NCI-H345 (cell line): ENCODE data around the gene SNX9.
"Not testable (repeated sequence)": the region's sequence is repeated elsewhere in the genome, so short reads cannot be mapped to it uniquely, and the experiment has no call there.

ENCODE experiments used
- DNase-seq: peaks from one replicate; lab custom pipeline; 2025; lab: John Stamatoyannopoulos, UW

The SNX9 gene

DNA sequence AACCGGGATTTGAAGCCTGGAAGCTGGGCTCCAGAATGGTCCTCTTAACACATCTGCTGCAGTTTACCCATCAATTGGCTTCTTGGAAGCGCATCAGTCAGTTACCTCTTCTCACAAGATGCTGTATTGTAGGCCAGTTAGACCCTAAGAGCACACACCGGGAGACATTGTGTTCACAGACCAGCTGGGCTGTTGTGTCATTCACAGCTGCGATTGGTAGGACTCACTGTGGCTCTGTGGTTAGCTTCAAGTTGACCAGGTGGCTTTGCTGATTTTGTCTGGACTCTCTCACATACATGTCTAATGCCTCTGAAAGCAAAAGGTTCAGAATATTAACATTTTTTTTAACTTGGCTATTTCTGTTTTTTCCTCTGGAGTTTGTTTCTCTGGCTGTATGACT lies 64.8 kb downstream of the SNX9 start:
- no peak for DNase-seq

DNA sequence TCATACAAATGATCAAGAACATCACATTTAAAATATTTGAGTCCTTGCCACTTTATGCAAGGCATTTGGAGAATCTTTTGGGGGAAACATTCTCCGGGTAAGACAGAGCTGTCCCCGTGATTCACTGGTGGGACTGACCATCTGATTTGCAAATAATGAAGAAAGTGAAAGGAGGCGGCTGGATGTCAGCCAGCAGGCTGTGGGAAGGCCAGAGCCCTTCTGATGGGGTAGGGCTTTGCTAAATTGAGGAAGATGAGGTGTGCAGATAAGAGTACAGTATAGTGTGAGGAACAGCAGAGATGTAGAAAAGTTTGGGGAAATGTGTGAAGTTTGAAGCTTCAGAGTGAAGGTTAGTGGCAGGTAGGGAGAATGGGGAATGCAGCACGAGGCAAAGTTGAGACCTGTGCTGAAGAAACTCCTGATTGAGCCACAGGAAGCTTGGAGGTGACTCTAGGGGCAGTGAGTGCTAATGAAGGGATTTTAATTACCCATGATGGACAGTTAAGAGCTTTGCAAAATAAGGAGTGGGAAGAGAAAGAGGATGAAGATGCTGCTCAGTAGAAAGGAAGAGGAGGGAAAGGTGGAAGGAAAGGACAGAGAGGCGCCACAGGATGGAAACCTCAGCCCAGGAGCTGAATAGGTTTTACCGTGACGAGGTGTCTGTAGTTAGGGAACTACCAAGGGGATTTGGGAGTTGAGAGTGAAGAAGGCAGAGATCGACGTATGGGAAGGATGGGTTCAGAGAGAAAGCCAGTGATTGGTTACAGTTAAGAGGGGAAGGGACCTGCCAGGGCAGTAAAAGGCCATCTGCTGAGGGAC lies 68.7 kb downstream of the SNX9 start:
- no peak for DNase-seq

DNA sequence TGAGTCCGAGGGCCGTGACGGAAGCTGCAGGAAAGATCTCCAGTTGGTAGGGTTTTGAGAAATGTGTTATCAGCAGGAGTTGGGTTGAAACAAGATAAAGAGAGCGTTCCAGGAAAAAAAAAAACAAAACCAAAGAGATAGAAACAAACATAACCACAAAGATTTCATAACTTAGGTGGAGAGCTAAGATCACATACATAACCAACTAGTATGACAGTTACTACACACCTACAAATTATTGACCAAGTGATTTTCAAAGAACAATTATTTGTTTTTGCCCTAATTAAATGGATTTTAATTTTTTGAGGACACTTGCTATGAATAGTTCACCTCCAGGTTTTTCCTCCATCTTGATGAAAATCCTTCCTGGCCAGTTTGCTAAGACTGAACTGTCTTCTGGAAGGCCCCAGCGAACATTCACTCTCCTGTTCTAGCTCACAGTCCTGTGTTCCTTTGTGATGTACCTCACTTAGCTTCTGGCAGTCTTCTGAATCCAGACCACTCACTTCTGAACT lies 69.4 kb downstream of the SNX9 start:
- DNase-seq: no peak

DNA sequence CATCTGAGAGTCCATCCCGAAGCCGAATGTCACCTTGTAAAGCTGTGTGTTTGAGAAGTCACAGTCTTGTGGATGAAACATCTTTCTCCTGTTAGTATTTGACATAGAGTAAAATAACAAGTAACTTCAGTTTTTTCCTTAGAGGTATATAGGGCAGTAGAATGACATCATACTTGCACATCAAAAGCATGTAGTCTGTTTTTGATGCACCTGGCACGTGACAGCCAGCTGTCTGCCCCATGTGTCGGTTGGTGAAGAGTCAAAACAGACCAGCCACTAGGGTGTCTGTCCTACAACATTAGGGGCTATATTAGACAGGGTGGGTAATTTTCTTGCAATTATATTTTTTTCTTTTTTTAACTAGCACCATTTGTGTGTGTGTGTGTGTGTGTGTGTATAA lies 70.2 kb downstream of the SNX9 start:
- DNase-seq: no peak

DNA sequence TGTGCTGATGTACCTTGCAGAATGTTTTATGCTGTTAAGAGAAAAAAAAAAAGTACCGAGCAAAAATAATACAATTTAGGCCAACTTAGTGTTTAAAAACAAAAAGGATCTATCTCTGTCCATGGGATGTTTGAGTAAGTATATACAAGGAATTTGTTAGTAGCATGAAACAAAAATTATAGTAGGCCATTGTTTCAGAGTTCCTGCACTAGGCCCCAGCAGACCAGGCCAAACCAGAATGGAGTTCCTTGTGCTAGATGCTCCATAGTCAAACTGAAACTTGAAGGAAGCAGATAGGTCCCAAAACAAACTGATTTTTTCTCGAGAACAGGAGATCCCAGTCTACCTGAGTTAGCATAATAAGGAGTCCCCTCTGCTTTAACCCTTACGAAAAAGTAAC lies 72.5 kb downstream of the SNX9 start:
- no peak for DNase-seq

DNA sequence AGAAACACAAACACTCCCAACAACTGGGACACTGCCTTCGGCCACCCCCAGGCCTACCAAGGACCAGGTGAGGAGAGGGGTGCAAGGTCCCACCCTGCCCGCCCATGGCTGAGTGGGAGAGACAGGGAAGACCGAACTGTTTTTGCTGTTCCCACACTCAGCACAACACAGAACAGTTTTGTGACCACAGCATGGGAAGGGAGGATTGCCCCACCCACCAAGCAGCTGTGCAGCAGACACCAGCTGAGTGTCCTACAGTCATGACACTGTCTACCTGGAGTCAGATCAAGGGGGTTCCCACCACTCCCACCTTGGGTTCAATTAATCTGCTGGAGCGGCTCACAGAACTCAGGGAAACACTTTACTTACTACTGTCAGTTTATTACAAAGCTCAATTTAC lies 73.9 kb downstream of the SNX9 start:
- no peak for DNase-seq

DNA sequence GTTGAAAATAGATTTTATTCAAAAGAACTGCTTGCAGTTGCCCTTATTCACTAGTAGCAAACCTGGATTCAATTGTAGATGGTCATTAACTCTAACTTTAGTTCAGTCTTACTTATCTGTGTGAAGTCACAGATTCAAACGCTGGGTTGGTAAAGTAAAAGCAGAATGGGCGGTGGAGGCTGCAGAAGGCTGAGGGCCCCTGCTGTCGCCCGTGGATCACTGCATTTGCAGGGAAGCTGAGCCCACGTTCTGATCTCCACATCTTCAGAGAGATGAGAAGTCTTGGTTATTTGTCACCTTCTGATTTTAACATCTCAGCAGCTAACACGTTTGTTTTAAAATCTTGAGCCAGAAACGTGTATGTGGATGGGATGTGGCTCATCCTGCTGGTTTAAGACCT lies 75.1 kb downstream of the SNX9 start:
- no peak for DNase-seq

DNA sequence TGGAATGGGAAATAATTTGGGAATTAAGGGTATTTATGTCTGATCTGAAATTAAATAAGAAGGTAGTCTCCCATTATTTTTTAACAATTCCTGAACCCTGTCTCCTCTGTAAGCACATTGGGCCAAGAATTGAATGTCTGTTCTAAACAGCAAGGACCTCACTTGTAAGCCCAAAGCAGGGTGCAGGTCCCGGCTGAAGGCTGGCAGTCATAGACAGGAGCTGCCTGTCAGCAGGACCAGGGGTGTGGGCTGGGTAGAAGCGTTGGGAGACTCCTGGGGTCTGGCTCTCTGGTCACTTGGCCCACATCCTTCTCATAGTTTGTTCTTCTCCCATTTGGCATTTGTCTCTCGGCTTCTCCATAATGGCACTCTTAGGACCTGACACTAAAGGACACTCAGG lies 75.6 kb downstream of the SNX9 start:
- no peak for DNase-seq

DNA sequence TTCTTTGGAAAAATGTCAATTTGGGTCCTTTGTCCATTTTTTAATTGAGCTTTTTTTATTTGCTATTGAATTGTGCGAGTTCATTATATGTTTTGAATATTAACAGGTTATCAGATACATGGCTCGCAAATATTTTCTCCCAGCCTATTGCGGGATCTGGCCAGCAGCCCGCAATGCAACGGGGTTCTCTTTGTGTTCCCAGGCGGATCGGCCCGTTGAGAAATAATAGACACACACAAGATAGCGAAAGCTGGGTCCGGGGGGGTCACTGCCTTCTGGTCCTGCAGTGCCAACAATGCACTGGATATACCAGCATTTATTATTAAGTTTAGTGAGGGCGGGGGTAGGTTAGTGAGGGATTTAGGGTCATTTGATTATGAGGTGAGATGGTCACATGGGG lies 77.2 kb downstream of the SNX9 start:
- not testable (repeated sequence) for DNase-seq

DNA sequence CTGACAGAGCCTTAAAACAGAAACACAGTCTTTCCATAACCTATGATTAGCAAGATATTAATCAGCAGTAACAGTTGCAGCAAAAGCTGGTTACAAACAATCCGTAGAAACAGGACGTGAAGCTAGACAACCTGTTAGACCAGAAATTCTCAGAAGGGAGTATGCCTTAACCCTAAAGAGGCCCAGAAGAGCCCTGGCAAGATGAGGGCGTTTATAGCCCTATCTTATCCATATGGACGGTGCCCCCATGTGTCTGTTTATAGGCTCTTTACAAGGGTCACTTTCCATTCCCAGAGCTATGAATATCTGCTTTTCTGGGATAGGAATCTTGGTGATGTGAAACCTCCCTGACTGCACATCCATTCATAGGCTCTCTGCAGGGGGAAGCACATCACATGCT lies 77.7 kb downstream of the SNX9 start:
- not testable (repeated sequence) for DNase-seq

DNA sequence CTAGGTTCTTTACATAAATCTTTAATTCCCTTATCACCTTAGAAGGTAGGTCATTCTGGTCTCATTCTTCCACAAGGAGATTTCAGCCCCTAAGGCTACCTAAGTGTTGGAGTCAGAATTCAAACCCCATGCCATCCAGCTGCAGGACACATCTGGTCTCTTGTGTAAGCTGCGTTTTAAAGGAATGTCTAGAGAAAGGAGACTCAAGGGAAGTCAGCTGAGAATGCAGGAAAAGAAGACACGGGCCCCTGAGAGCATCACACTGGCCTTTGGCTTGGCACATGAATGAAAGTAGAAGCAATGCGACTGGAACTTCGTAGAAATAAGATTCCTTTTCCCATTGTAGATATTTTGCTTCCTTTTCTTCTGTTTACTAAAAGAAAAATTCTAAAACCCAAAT lies 82.0 kb downstream of the SNX9 start:
- no peak for DNase-seq

DNA sequence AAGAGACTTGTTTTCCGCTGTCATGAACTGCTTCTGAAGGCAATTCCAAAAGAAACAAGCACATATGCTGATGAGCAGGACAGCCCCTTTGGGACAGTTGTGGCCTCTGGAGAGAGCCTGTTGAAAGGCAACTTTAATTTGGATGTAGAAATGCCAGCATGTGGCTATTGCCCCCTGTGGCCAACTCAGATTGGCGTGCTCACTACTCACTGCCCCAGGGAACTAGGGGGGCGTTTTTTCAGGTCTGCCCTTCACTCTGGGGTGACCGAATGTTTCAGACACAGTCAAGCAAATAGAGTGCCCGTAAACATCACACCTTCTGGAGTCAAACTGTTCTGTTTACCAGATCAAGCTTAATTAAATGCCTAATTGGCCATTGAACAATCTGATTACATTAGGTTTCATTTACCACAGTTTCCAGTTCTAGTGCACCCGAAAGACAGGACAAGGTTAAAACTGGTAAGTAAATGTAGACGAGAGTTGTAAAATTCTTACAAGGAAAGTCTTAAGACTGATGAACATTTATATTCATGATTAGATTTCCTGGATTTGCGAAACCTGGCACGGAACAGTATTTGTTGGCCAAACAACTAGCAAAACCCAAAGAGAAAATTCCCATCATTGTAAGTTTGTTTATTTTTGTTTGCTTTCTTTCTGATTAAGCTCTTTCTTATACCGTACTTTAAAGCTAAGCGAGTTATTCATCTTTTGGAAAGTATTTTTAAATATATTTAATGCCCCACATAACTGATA lies 82.7 kb downstream of the SNX9 start:
- DNase-seq: no peak

DNA sequence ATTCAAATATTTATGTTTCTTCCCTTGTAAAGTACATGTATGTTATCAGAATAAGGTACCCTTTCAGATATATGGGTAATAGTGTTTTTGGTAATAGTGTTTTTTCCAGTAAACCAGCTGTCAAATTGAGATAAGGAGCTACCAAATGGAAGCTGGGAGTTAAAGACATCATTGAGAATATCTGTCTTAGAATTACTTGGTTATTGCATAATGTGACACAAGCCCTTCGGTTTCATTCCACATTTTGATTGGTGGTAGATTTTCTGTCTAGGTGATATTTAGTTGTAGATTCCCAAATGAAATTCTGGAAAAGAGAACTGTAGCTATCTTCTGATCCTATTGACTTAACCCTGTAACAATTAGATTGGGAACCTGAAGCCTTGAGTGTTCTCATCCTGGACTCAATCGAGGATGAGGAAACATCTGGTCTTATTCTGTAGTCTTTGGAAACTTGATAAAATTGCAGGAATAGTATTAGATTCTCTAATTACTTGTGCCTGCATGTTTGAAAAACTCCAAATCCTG lies 83.6 kb downstream of the SNX9 start:
- no peak for DNase-seq

DNA sequence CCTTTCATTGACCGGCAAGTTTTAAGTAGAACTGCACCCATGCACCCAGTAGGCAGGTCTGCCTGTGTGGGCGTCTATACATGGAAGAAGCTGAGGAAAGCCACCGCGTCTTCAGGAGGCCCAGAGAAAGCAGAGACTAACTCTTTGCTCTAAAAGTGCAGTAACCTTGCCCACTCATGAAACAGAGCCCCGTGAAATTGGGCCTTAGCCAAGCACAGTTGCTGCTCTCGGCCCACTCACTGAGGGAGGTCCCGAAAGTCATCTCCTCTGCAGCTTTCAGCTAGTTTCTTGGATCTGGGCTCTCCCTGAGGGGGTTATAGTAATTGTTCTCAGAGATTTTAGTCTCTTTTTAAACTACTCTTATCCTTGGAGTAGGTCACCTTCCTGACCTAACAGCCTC lies 84.6 kb downstream of the SNX9 start:
- DNase-seq: no peak

DNA sequence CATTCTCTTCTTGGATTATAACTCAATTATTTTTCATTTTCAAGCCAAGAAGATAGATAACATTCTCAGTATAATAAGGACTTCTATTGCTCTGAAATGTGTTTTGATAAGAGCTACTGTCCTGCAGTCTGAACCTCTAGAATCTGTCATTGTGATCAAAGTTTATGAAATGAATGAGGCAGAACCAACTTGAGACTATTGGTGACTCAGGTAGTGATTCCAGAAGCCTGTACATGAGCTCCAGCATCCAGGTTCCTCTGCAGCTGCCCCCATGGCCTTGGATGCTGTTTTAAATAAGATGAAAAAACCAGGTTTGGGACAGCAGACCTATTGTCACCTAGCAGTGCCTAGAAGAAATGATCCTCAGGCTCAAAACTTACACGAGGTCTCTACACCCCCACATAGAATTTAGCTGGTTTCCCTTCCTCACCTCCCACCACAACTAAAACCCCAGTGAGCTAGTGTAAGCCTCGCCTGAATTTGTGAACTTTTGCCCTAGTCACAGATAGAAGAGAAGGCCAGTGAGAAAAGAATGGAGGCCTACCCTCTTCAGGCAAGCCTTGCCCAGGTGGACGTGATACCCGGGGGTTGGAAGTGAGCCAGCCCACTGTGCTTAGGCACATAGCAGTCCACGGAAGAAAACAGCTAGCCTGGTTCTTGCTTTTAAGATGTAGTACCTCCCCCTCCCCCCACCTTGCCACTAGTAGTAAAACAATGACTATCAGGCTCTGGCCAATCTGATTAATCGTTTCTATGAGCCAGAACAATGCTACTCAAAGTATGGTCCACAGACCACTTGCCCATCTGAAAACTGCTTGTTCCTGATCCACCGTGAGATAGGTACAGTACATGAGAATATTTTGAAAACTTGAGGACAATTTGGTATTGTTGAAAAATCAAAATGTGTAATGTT lies 85.6 kb downstream of the SNX9 start:
- no peak for DNase-seq

DNA sequence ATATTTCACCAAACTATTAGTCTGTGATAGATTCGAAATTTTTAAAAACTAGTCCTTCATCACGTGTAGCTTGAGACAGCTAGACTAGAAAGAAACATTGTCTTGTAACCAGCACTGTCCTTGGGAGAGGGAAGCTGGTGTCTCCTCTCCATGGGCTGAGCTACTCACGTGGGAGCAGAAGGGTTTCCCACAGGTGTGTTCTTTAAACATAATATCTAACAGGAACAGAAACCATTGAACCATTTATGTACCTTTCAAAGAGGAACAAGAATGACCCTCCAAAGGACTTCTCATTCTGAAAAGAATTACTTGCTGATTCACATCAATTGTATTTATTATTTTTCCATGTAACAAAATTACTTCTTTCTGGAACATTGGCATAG lies 86.2 kb downstream of the SNX9 start:
- no peak for DNase-seq

DNA sequence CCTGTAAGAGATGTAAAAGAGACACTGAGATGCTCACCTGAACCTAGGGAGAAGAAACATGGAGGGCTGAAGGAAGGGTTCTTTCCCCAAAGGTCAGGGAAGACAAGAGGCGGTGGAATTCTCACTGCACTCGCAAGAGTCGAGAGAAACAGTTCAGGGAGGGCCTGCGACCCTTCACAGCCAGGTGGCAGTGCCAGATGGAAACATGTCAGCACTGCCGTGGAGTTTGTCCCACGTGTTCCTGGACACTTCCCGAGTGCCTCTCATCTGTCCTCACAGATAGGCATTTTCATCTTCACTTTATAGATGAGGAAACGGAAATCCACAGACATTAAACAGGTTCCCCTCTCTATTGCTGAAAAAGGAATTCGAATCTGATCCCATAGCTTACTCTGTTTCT lies 88.2 kb downstream of the SNX9 start:
- no peak for DNase-seq

DNA sequence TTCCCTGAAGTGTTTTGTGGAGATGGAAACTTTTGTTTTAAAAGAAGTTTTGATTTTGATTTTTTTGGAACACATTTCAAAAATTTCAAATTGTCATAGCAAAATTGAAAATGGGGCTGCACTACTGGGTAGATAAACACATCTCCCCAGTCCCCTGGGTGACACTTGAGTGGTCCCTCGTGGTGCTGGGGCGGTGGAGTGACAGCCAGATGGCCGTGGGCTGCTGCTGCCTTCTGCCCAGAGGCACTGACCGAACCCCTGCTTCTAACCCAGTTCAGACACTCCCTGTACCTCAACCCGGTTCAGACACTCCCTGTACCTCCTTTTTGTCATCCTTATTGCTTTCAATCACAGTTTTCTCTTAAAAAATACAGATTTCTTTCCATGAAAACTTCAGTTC lies 88.7 kb downstream of the SNX9 start:
- no peak for DNase-seq

DNA sequence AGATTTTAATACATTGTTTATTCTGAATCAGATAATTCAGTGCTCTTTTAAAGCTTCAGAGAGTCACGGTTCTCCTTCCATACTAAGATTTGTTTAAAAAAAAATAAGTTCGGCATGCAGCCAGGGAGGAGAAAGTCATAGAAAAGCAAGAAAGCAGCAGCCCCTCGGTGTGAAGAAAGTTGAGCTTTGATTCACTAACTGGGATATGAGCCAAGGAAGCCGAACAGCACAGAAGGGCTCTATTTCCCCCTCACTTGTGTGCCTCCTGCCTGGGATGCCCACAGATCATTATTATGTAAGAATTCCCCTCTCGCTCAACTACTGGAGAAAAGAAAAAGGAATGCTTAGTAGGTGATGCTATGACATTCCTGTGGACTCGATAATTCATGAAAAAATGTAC lies 89.3 kb downstream of the SNX9 start:
- no peak for DNase-seq

DNA sequence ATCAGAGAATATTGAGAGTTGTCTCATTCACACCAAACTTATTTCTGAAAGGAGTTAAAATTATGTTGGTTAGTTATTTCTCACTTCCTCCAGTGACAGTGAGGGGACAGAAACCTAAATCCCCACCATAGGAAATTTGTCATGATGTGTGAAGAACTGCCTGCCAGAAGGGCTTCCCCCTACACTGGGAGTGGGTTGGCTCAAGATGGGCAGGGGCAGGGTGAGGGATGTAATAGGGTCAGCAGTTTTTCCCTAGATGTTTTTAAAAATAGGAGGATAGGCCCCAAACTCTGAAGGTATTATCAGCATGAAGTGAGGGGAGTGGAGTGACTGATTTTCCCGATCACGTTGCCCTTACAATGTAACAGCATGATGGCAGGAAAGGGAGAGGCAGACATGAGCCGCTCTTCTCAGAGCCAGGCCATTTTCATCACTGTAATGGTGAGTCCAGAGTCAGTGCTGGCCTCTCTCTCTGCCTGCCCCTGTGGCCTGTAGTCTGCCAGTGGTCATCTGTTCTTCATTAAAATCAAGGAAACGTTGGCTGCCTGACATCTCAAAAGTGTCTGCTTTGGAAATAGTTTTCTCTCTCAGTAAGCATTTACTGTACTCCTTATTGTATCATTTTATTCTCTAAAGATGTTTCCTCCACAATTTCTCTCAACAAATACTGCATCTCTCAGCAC lies 98.8 kb downstream of the SNX9 start:
- DNase-seq: no peak

DNA sequence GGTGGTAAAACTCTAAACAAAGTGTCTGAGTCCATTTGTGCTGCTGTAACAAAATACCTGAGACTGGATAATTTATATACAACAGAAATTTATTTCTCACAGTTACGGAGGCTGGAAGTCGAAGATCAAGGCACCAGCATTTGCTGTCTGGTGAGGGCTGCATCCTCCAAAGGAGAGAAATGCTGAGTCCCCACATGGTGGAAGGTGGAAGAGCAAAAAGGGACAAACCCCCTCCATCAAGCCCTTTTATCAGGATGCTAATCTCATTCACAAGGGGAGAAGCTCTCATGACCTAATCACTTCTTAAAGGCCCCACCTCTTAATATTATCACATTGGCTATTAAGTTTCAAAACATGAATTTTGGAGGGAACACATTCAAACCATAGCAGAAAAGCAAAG lies 102.7 kb downstream of the SNX9 start:
- DNase-seq: no peak

DNA sequence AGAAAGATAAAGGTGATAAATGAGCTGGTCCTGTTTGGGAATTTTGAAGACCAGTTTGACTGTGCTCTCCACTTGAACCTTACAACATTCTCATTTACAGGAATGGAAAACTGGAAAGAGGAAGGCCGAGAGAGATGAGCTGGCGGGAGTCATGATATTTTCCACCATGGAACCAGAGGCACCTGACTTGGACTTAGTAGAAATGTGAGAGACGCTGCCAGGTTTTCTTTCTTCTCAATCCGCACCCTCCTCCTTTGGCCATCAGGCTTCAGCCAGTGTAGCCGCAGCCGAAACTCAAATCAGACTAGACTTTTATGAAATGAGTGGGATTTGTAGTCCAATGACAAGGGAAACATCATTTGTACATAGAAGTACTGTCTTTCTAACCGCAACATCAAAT lies 104.0 kb downstream of the SNX9 start:
- DNase-seq: no peak
